ENCODE results near the gene NPM1. TPM values are rescaled to one million over a fixed set of nuclear protein-coding genes. Genes with fewer than 3 reads are reported as not detected.
A peak's percentile ranks its signal among the peaks of the same experiment; 100 is the strongest.
"Not testable (repeated sequence)": the region's sequence is repeated elsewhere in the genome, so short reads cannot be mapped to it uniquely, and the experiment has no call there.

Gene NPM1
- total RNA-seq, 2 donors from 2014 or later, result 2,118 to 2,656 TPM

GRCh38 chr5:171398660-171399059 is 11.0 kb downstream of the NPM1 start:
- peak overlapping the region in 1 of 2 donors; percentile 94 for H3K27ac Mint-ChIP-seq
- peak in 1 of 2 donors; percentile 23 for ATAC-seq
- DNase-seq (ENCODE audit: low spot score in 2 of 2), result not testable (repeated sequence)

GRCh38 chr5:171400169-171400568 is 12.5 kb downstream of the NPM1 start:
- ATAC-seq (no peak), DNase-seq (ENCODE audit: low spot score in 2 of 2) (no peak)
- Mint-ChIP-seq H3K36me3 (peaks cover 16 to 48% of the 10 kb centered on the region in 2 donors), H3K27ac (peak overlapping the region in 1 of 2 donors; percentile 94), H3K9me3 (no peaks in the 10 kb centered on the region)

More at GRCh38 chr5:171398660-171399059, 11.0 kb downstream of the NPM1 start:
- H3K36me3 Mint-ChIP-seq, result peaks cover 17 to 50% of the 10 kb centered on the region in 2 donors
- H3K9me3 Mint-ChIP-seq, result not testable (repeated sequence)

GRCh38 chr5:171401167-171401947 is 13.7 kb downstream of the NPM1 start:
- Mint-ChIP-seq H3K27ac (peak overlapping the region in 1 of 2 donors; percentile 79), H3K36me3 (peaks cover 16 to 51% of the 10 kb centered on the region in 2 donors), H3K9me3 (no peaks in the 10 kb centered on the region)
- DNase-seq (ENCODE audit: low spot score in 2 of 2) (no peak), ATAC-seq (peak in 1 of 2 donors; percentile 12)

- H3K27ac Mint-ChIP-seq, result peak overlapping the region in 1 of 2 donors; percentile 84
- peak in 1 of 2 donors; percentile 19 for ATAC-seq
- not testable (repeated sequence) for H3K9me3 Mint-ChIP-seq; DNase-seq (ENCODE audit: low spot score in 2 of 2)
- peaks cover 19 to 52% of the 10 kb centered on the region in 2 donors for H3K36me3 Mint-ChIP-seq
These were observed 15.1 kb downstream of the NPM1 start for GRCh38 chr5:171402751-171403150.

GRCh38 chr5:171405615-171406014 is 18.0 kb downstream of the NPM1 start:
- H3K9me3 Mint-ChIP-seq, result no peaks in the 10 kb centered on the region
- peaks cover 17 to 59% of the 10 kb centered on the region in 2 donors for H3K36me3 Mint-ChIP-seq
- DNase-seq (ENCODE audit: low spot score in 2 of 2), result no peak
- no peak for ATAC-seq
- peak overlapping the region in 1 of 2 donors; percentile 87 for H3K27ac Mint-ChIP-seq

GRCh38 chr5:171407234-171407633 is 19.6 kb downstream of the NPM1 start:
- Mint-ChIP-seq H3K27ac (no peak overlapping the region), H3K36me3 (peaks cover 16 to 66% of the 10 kb centered on the region in 2 donors), H3K9me3 (no peaks in the 10 kb centered on the region)
- ATAC-seq, result no peak
- no peak for DNase-seq (ENCODE audit: low spot score in 2 of 2)

- DNase-seq (ENCODE audit: low spot score in 2 of 2) (no peak), ATAC-seq (peak in 1 of 2 donors; percentile 10)
- Mint-ChIP-seq H3K9me3 (no peaks in the 10 kb centered on the region), H3K36me3 (peaks cover 16 to 76% of the 10 kb centered on the region in 2 donors), H3K27ac (peak overlapping the region in 1 of 2 donors; percentile 22)
These were observed 21.8 kb downstream of the NPM1 start for GRCh38 chr5:171409164-171410136.

GRCh38 chr5:171410181-171410580 is 22.5 kb downstream of the NPM1 start:
- H3K9me3 Mint-ChIP-seq, result no peaks in the 10 kb centered on the region
- ATAC-seq (no peak), DNase-seq (ENCODE audit: low spot score in 2 of 2) (no peak)
- peaks cover 16 to 73% of the 10 kb centered on the region in 2 donors for H3K36me3 Mint-ChIP-seq
- H3K27ac Mint-ChIP-seq, result peak overlapping the region in 1 of 2 donors; percentile 29

GRCh38 chr5:171412186-171412585 is 24.5 kb downstream of the NPM1 start:
- DNase-seq (ENCODE audit: low spot score in 2 of 2) (no peak), ATAC-seq (no peak)
- Mint-ChIP-seq H3K27ac (no peak overlapping the region), H3K36me3 (peaks cover 10 to 53% of the 10 kb centered on the region in 2 donors), H3K9me3 (no peaks in the 10 kb centered on the region)

GRCh38 chr5:171413153-171413910 is 25.7 kb downstream of the NPM1 start:
- no peak for DNase-seq (ENCODE audit: low spot score in 2 of 2)
- peak; percentile 10 to 15 for ATAC-seq
- Mint-ChIP-seq H3K27ac (no peak overlapping the region), H3K36me3 (peaks cover under 1 to 41% of the 10 kb centered on the region in 2 donors), H3K9me3 (no peaks in the 10 kb centered on the region)

GRCh38 chr5:171413993-171414392 is 26.3 kb downstream of the NPM1 start:
- Mint-ChIP-seq H3K36me3 (peaks cover 0 to 35% of the 10 kb centered on the region in 2 donors), H3K27ac (peak overlapping the region in 1 of 2 donors; percentile 90)
- not testable (repeated sequence) for DNase-seq (ENCODE audit: low spot score in 2 of 2); H3K9me3 Mint-ChIP-seq; ATAC-seq

- Mint-ChIP-seq H3K27ac (peak overlapping the region in 1 of 2 donors; percentile 55), H3K9me3 (no peaks in the 10 kb centered on the region), H3K36me3 (peaks cover 0 to 27% of the 10 kb centered on the region in 2 donors)
- DNase-seq (ENCODE audit: low spot score in 2 of 2), result no peak
- peak in 1 of 2 donors; percentile 3 for ATAC-seq
These were observed 27.6 kb downstream of the NPM1 start for GRCh38 chr5:171415115-171415730.

- ATAC-seq (no peak), DNase-seq (ENCODE audit: low spot score in 2 of 2) (no peak)
- Mint-ChIP-seq H3K36me3 (peaks cover 0 to 17% of the 10 kb centered on the region in 2 donors), H3K9me3 (no peaks in the 10 kb centered on the region), H3K27ac (peak overlapping the region in 1 of 2 donors; percentile 16)
These were observed 28.8 kb downstream of the NPM1 start for GRCh38 chr5:171416160-171417049.

- DNase-seq (ENCODE audit: low spot score in 2 of 2) (peak in 1 of 2 donors; percentile 69), ATAC-seq (peak; percentile 41 to 65)
- no peaks in the 10 kb centered on the region for H3K36me3 Mint-ChIP-seq
- peak overlapping the region in 1 of 2 donors; percentile 36 for H3K27ac Mint-ChIP-seq
- H3K9me3 Mint-ChIP-seq, result no peaks in the 10 kb centered on the region
These were observed 30.8 kb downstream of the NPM1 start for GRCh38 chr5:171418316-171418981.
